Panc1 (cell line): ENCODE measurements around the gene ARHGAP18. TPM values are rescaled to one million over a fixed set of nuclear protein-coding genes. Genes with fewer than 3 reads are reported as not detected.

ENCODE experiments used
- ATAC-seq: fragments of 200-7000 bp; cut with Tn5 transposase; 2 replicates; pipeline ENCODE4 v1.9.1; 2020; ENCODE audit warnings: mild to moderate bottlenecking, moderate library complexity
- BruUV-seq: library from RNA; stranded (reverse); fragments of 400-500 nt; replicated peaks from 2 replicates; lab custom pipeline; 2021; lab: Mats Ljungman, UMichigan
- CTCF ChIA-PET: fragments of 300-600 bp; sonication (Branson Sonifier 250); formaldehyde crosslinking; loops from one replicate; lab custom pipeline; 2022; ENCODE audit warnings: antibody characterized with exemption; lab: Charles Lee
- POLR2A ChIA-PET: fragments of 300-600 bp; sonication (Branson Sonifier 250); formaldehyde crosslinking; loops from one replicate; lab custom pipeline; 2022; ENCODE audit warnings: antibody characterized with exemption; lab: Charles Lee
- DNase-seq: peaks from one replicate; pipeline ENCODE4 v3.0.0-alpha.2; 2010; ENCODE audit warnings: low read depth, low spot score
- H3K27ac ChIP-seq: 2 replicates; pipeline ENCODE4 v1.5.1; 2011; ENCODE audit warnings: mild to moderate bottlenecking, low read length, inconsistent platforms
- H3K27me3 ChIP-seq: fragments of 200-500 bp; sonication (Bioruptor generic); 2 replicates; pipeline ENCODE4 v1.6.0; 2014; ENCODE audit warnings: low read length, inconsistent platforms; ENCODE audit not compliant: control insufficient read depth, insufficient read depth
- H3K36me3 ChIP-seq: fragments of 200-500 bp; sonication (Bioruptor generic); 2 replicates; pipeline ENCODE4 v1.5.1; 2014; ENCODE audit warnings: inconsistent platforms, mild to moderate bottlenecking, low read length, moderate library complexity; ENCODE audit not compliant: control insufficient read depth, insufficient read depth
- H3K4me1 ChIP-seq: 2 replicates; pipeline ENCODE4 v1.5.1; 2011; ENCODE audit warnings: inconsistent platforms, mild to moderate bottlenecking, low read length, moderate library complexity; ENCODE audit not compliant: control insufficient read depth, insufficient read depth
- H3K4me3 ChIP-seq, 2 experiments: 2 replicates each; pipeline ENCODE4 v1.5.1; 2011 to 2012; ENCODE audit warnings: low read depth in 2 of 2, low read length in 2 of 2, mild to moderate bottlenecking in 2 of 2, inconsistent platforms in 1 of 2, moderate library complexity in 1 of 2
- H3K9me3 ChIP-seq: fragments of 200-500 bp; sonication (Bioruptor generic); 2 replicates; pipeline ENCODE4 v1.5.1; 2014; ENCODE audit warnings: low read depth, mild to moderate bottlenecking, inconsistent platforms, low read length, moderate library complexity; ENCODE audit not compliant: control insufficient read depth, insufficient read depth
- POLR2AphosphoS5 ChIP-seq: IDR thresholded peaks from 2 replicates; pipeline ENCODE4 v1.6.1; 2012; ENCODE audit warnings: mild to moderate bottlenecking, low read depth, low read length, moderate library complexity
- SIN3A ChIP-seq: IDR thresholded peaks from 2 replicates; pipeline ENCODE4 v1.6.1; 2012; ENCODE audit warnings: low read depth, mild to moderate bottlenecking, low read length, moderate library complexity, borderline replicate concordance; ENCODE audit not compliant: insufficient read depth
- TCF7L2 ChIP-seq: IDR thresholded peaks from 2 replicates; pipeline ENCODE4 v1.6.1; 2011; ENCODE audit warnings: mild to moderate bottlenecking, low read depth, low read length, inconsistent platforms
- in situ Hi-C: cut with HindIII; loops from 2 replicates; pipeline ENCODE4 v1.10.0; 2016; ENCODE audit warnings: low sequenced_read_pairs, low pct_unique_long_range_greater_than_20kb
- intact Hi-C: fragments of 100-400 bp; cut with micrococcal nuclease; formaldehyde crosslinking; loops from one replicate; pipeline ENCODE4 v1.10.0; 2022; ENCODE audit not compliant: unreplicated experiment
- total RNA-seq: library from RNA; stranded (reverse); gene quantifications from one replicate; pipeline ENCODE4 v1.2.1, GENCODE V29; 2021; ENCODE audit not compliant: unreplicated experiment
- TF ChIP-seq, protein P1 (sequence below): fragments of 450-650 bp; IDR thresholded peaks from 2 replicates; pipeline ENCODE4 v1.5.1; 2017; ENCODE audit warnings: mild to moderate bottlenecking
- TF ChIP-seq, protein P2 (sequence below), 2 experiments: IDR thresholded peaks; 2 replicates each; pipeline ENCODE4 v1.6.1; 2011 to 2012; ENCODE audit warnings: low read depth in 2 of 2, control low read depth in 1 of 2, low read length in 1 of 2, mild to moderate bottlenecking in 1 of 2, moderate library complexity in 1 of 2; ENCODE audit not compliant: insufficient read depth in 1 of 2

The ARHGAP18 gene
- total RNA-seq, 1 experiment from 2014 or later: 11.6 TPM

DNA sequence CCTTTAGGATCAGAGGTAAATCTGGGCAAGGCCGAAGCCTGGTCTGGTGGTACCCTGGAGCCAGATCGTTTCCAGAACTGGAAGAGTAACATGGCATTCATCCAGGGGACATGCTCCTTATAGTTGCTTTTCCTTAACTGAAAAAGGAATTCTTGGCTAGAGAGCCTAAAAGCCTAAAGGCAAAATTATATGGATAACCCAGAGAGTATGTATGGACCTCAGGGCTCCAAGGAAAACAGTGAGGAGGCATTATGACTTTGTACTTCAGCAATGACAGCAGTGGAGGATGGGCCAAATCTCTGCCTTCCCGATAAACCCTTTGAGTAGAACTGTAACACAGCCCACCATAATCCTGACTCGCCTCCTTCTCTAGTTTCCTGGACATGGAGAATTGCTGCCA is 29.3 kb downstream of the ARHGAP18 start:
- Histone ChIP-seq H3K9me3 (no peaks in the 10 kb centered on the region), H3K4me1 (peaks cover 42% of the 10 kb centered on the region), H3K27me3 (no peaks in the 10 kb centered on the region), H3K27ac (peak overlapping the region; percentile 51), H3K4me3 (peak overlapping the region in 1 of 2 experiments; percentile 4; a peak in 1 of 4 replicates), H3K36me3 (no peaks in the 10 kb centered on the region)
- ChIA-PET CTCF (no interaction called here), POLR2A (no interaction called here)
- DNase-seq (no peak), ATAC-seq (no peak)
- in situ Hi-C loops (no loop called here), intact Hi-C loops (loop anchor here (2.0 kb wide), 1 partner anchor 36 kb away; no protein-coding TSS in a partner anchor)
- TF ChIP-seq, protein P1, sequence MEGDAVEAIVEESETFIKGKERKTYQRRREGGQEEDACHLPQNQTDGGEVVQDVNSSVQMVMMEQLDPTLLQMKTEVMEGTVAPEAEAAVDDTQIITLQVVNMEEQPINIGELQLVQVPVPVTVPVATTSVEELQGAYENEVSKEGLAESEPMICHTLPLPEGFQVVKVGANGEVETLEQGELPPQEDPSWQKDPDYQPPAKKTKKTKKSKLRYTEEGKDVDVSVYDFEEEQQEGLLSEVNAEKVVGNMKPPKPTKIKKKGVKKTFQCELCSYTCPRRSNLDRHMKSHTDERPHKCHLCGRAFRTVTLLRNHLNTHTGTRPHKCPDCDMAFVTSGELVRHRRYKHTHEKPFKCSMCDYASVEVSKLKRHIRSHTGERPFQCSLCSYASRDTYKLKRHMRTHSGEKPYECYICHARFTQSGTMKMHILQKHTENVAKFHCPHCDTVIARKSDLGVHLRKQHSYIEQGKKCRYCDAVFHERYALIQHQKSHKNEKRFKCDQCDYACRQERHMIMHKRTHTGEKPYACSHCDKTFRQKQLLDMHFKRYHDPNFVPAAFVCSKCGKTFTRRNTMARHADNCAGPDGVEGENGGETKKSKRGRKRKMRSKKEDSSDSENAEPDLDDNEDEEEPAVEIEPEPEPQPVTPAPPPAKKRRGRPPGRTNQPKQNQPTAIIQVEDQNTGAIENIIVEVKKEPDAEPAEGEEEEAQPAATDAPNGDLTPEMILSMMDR: no peak
- TF ChIP-seq POLR2AphosphoS5 (no peak), TCF7L2 (no peak), SIN3A (no peak)
- TF ChIP-seq, protein P2, sequence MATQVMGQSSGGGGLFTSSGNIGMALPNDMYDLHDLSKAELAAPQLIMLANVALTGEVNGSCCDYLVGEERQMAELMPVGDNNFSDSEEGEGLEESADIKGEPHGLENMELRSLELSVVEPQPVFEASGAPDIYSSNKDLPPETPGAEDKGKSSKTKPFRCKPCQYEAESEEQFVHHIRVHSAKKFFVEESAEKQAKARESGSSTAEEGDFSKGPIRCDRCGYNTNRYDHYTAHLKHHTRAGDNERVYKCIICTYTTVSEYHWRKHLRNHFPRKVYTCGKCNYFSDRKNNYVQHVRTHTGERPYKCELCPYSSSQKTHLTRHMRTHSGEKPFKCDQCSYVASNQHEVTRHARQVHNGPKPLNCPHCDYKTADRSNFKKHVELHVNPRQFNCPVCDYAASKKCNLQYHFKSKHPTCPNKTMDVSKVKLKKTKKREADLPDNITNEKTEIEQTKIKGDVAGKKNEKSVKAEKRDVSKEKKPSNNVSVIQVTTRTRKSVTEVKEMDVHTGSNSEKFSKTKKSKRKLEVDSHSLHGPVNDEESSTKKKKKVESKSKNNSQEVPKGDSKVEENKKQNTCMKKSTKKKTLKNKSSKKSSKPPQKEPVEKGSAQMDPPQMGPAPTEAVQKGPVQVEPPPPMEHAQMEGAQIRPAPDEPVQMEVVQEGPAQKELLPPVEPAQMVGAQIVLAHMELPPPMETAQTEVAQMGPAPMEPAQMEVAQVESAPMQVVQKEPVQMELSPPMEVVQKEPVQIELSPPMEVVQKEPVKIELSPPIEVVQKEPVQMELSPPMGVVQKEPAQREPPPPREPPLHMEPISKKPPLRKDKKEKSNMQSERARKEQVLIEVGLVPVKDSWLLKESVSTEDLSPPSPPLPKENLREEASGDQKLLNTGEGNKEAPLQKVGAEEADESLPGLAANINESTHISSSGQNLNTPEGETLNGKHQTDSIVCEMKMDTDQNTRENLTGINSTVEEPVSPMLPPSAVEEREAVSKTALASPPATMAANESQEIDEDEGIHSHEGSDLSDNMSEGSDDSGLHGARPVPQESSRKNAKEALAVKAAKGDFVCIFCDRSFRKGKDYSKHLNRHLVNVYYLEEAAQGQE (IDR thresholded peaks at IDR 0.05; ENCODE audit: insufficient read depth in 1 of 2, low read depth in 2 of 2, low read length in 1 of 2): no peak
- no TSS peak for BruUV-seq

DNA sequence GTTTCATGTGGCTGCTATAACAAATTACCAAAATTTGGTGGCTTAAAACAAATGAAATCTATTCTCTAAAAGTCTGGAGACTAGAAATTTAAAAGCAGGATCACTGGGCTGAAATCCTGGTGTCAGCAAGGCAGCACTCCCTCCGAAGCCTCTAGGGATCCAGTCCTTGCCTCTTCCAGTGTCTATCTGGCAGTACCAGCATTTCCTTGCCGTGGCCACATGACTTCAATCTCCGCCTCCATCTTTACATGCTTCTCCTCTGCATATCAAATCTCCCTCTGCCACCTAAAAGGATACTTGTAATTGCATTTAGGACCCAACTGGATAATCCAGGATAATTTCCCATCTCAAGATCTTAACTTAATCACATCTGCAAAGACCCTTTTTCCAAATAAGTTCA is 30.2 kb downstream of the ARHGAP18 start:
- no TSS peak for BruUV-seq
- intact Hi-C loops: loop anchor here (2.0 kb wide), 1 partner anchor 35 kb away; no protein-coding TSS in a partner anchor
- CTCF ChIA-PET: no interaction called here
- no peaks in the 10 kb centered on the region for H3K36me3 ChIP-seq
- in situ Hi-C loops: no loop called here
- peak overlapping the region; percentile 51 for H3K27ac ChIP-seq
- POLR2A ChIA-PET: no interaction called here
- peaks cover 41% of the 10 kb centered on the region for H3K4me1 ChIP-seq
- DNase-seq: no peak
- H3K9me3 ChIP-seq: no peaks in the 10 kb centered on the region
- no peak for TF ChIP-seq SIN3A
- TF ChIP-seq, protein P1: no peak
- no peak for TF ChIP-seq TCF7L2
- TF ChIP-seq POLR2AphosphoS5: no peak
- TF ChIP-seq, protein P2 (IDR thresholded peaks at IDR 0.05; ENCODE audit: insufficient read depth in 1 of 2, low read depth in 2 of 2, low read length in 1 of 2): no peak
- no peaks in the 10 kb centered on the region for H3K27me3 ChIP-seq
- peak overlapping the region; percentile 7 to 41; a peak in 3 of 4 replicates for H3K4me3 ChIP-seq
- peak; percentile 72 for ATAC-seq
